GM19240 (cell line): Measurements from ENCODE around the gene BACH1.

Experiments
- DNase-seq: peaks from one replicate; pipeline ENCODE4 v3.0.0; 2011; ENCODE audit warnings: low spot score; ENCODE audit not compliant: insufficient read length

BACH1 gene

DNA sequence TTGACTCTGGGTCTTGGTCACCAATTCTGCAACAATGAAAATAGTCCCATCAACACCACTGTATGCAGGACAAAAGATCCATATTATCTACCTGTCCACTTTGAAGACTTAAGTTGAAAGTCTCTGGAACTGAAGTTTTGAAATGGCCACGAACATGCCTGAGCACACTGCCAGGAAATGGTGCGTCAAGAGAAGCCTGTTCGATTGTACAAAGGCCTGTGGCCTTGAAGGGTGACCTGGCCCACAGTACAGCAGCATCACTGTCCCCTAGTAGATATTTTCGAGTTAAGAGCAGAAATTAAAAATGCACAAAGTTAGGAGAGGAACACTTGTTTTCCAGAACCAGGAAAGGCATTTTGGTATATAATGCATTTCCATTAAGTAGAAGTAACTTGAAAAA, 78.5 kb downstream of the BACH1 start:
- no peak for DNase-seq

DNA sequence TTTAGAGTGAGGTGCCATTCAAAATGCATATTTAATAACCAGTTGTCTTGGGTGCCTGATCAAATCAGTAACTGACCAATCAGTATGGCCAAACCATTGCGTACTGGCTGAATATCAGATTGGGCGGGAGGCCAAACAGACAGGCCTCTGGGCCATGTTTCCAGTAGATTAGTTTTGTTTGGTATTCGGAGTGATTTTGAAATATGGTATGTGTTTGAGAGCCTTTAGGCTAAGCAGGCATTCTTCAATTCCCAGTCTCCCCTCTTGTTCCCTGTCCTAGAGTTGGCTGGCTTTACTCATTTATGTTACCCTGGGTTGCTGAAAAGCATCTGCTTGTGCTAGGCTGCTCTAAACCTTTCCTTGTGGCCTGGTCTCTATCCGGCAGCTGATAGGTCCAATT, 80.1 kb downstream of the BACH1 start:
- no peak for DNase-seq

DNA sequence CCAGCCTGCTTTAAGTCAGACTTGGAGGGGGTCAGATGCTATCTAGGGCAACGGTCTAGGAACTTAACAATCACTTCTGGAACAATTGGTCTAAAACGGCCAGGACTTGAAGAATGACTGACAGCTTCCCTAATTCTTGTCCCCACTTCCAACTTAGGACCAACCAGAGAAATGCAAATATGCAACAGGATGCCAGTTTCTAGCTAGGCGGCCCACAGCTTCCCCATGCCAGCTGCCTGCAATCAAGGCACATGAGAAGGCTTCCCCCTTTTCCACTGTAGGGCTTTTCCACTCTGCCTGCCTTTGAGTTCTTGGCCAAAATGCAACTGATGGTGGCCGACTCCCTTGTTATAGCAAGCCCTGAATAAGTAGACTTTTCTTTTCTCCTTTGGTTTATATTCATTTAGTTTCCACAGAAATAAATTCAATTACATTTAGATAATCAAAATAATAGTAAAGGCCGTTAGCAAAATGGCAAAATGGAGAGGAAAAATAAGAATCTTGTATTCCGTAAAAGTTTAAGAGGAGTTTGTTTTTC, 80.9 kb downstream of the BACH1 start:
- no peak for DNase-seq

DNA sequence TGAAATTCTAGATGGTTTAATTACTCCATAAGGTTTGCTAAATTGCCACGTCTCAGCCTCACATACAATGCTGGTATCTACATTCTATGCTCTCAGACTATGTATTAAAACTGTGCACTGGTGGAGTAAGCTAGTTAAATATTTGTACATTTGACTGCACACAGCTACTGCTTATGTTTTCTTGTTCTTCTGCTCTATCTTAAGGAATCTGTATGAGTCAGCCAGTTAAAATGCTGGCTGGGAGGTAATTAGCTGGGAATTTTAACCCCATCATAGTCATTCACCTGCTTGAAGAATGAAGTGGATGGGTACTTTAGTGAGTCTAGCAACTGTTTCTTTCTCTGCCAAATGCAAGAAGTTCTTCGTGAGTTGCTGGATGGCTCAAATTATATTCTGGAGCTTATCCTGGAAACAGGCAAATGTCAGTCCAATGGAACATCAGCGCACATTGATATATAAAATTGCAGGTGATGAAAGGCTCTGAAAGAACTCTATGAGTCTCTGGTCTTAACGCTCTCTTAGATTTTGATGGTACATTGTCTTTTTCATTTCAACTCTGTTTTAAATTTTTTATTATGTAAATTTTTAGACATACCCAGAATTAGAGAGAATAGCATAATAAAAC, 83.4 kb downstream of the BACH1 start:
- DNase-seq = no peak

DNA sequence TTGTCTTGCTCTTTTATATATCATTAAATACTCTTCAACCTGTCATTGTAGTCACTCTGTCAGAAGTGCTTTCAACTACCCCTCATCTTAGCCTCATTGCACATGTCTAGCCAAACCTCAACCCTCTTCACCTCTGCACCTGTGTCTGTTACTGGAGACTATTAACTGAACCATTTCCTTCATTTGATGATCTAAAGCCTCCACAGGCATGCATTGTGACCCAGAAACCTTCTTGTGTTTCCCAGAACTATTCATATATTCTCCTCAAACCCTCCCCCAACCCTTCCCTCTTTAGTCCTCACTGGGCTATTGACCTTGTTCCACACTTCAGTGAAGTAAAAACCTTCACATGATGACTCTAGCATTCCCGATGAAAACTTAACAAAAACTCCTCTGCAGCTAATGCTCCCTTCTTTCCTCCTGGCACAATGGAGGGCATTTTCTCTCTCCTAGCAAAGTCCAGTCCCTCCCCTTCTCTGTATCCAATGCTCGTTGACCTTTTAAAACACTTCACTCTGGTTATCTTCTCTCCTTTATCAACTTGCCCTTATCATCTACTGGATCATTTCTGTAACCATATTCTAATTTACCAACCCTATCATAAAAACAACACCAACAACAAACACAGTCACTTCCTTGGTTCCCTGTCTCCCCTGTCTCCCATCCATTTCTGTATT, 86.1 kb downstream of the BACH1 start:
- DNase-seq = no peak

DNA sequence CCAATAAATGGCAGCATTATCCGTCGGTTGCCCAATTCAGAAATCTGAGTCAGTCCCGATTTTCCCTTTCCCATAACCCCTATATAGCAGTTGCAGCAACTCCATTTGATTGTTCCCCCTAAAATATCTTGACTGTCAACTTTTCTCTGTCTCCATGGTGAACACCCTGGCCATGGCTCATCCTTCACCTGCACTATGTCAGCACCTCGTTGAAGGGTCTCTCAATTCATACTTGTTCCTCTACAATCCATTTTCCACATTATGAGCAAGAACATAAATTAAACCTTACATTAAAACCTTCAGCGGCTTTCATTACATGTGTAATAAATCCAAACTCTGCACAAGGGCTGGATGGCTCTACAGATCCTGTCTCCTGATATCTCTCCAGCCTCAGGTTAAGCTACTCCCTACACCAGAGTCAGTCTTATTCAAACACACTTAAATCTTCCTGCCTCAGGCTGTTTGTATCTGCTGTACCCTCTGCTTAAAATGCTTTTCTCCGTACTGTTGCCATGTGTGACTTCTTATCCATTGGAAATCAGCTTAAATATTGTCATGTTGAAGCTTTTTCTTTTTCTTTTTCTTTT, 87.3 kb downstream of the BACH1 start:
- no peak for DNase-seq

DNA sequence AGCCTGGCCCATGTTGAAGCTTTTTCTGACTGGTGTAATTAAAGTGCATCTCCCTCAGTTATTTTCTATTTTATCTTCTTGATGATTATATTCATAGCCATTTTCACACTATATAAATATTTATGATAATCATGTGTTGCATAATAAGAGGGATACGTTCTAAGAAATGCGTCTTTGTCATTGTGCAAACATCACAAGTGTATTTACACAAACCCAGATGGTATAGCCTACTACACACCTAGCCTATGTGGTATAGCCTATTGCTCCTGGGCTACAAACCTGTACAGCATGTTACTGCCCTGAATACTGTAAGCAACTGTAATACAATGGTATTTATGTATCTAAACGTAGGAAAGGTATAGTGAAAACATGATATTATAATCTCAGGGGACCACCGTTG, 88.1 kb downstream of the BACH1 start:
- no peak for DNase-seq

DNA sequence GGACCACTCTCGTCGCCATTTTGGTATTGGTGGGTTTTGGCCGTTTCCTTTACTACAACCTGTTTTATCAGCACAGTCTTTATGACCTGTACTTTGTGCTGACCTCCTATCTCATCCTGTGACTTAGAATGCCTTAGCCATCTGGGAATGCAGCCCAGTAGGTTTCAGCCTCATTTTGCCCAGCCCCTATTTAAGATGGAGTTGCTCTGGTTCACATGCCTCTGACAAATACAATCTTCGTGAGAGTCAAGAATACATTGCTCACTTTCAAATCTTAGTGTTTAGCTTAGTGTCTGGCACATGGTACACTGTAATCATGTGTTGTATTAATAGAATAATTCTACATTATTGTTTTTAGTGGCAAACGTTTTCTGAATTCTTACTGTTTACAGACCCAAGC, 88.9 kb downstream of the BACH1 start:
- DNase-seq = no peak

DNA sequence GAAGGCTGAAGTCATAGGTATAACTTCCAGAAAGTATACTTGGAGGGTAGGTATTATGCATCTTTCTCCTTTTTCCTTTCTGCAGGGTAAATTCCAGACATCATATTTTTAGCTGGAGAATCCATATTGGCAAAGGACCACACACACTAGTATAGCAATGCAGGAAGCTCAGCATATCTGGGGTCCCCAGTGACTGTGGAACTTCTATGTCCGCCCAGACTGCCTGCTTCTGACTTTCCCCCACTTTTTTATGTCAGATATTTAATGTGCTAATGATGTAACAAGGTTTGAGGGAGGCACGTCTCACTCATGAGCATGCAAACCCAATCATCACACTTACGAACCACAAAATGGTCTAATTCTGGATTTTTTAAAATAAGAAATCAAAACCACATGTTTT, 90.4 kb downstream of the BACH1 start:
- no peak for DNase-seq

DNA sequence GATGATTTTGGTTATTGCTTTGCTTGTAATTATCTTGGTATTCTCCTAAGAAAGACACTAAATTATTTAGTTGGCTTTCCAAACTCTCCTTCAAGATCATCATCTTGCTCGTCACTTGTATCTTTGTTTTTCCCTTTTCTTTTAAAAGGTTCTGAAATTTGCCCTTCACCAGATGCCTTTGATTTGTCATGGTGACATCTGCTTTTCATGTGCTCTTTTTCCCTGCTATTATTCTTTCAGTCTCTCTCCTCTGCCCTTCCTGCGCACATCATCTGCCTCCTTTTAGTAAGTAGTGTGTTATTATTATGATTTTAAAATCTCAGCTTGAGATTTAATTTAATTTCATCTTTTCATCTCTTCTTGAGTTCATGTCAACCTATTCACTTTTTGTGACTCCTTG, 92.1 kb downstream of the BACH1 start:
- no peak for DNase-seq

DNA sequence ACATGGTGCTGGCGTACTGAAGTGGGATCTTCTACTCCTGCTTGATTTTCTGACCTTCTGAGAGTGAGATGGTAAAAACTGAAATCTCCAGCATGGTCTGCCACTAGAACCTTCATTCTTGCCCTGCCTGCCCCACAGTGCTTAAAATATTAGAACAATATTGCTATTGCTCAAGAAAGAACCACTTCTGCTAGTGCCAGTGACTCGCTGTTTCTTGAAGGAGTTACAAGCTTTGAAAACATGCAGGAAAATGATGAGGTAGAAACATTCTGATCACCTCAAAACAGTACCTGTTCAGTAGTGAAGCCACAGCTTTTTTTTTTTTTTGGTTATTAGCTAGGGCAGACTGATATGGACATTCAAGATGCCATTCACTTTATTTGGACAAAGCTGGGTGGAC, 95.3 kb downstream of the BACH1 start:
- no peak for DNase-seq
